Stimulated activated CD8-positive, alpha-beta memory T cell treated with anti-CD3 and anti-CD28 coated beads, Interleukin-7, amount 100 ng/mL, for 4 hours (primary cell): ENCODE data around the gene MRPL10.

Experiments used
- DNase-seq, 2 donors: peaks; one replicate each; pipeline ENCODE4 v3.0.0-alpha.2; 2020; ENCODE audit warnings: low read depth in 2 of 2

MRPL10 gene

DNA sequence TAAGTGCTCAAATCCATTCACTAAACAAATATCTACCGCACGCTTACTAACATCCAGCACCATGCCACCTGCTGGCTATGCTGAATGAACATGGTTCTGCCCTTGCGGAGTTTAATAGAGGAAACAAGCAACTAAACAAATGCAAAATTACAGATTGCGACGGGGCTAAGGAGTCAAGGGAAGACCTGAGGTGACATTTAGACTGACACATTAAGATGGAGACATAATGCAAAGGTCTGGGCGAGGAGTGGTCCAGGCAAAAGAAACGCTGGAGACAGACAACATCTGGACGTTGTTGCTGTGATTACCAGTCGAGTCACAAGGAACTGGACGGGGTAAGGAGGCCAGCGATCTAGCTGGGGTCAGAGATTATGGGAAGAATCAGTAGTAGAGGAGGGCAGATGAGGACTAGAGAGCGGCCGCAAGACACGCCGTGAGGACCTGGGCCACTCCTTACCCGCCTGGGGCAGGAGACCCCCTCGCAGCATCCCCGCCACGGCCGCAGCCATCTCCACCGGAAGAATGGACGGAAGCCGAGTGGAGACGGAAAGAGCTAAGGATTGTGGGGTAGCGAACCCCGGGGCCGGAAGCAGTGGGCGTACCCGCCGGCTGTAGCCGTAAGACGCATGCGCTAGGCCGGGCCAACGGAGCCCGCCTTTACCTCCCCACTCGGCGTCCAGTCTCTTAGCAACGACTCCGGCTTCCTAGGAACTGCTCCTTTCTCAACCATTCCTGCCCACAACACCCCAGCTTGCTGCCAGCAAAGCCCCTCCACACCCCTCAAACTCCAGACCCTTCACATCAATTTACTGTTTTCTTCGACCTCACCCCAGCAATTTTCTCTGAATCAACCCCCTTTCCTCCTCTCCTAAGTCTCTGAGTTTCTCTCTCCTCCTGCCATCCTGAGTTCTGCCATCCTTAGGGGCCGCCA is at the start of gene MRPL10, which contains the start of gene LRRC46:
TSS of gene MRPL10 (minus strand) at position 539 of the 931 bp plus-strand sequence. CDS start at position 509, 30 bp downstream.
TSS of gene LRRC46 (plus strand) at position 668 of the 931 bp plus-strand sequence. CDS start 320 bp downstream, outside the sequence.
- DNase-seq: peak; percentile 84 to 90

DNA sequence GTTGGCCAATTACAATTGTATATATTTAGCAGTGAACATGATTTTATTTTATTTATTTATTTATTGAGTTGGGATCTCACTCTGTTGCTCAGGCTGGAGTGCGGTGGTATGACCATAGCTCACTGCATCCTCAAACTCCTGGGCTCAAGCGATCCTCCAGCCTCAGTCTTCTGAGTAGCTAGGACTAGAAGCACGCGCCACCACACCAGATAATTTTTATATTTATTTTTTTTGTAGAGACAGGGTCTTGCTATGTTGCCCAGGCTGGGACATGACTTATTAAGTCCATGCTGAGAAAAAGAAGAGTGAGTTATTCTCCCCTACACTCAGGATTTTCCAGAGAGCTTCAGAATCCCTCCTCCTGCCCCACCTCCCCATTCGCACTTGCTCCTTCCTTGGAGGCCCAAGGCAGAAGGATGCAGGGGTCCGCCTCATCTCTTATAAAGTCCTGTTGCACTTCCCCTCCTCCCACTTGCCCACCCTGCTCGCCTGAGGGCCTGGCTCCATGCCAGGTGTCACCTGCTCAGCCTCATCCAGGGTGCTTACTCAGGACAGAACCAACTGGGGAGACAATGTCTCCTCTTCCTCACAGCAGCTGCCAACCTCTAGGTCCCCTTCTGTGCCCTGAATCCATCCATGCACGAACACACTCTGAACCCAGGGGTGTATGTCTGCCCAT is 48.6 kb upstream of the MRPL10 start:
- DNase-seq: no peak

DNA sequence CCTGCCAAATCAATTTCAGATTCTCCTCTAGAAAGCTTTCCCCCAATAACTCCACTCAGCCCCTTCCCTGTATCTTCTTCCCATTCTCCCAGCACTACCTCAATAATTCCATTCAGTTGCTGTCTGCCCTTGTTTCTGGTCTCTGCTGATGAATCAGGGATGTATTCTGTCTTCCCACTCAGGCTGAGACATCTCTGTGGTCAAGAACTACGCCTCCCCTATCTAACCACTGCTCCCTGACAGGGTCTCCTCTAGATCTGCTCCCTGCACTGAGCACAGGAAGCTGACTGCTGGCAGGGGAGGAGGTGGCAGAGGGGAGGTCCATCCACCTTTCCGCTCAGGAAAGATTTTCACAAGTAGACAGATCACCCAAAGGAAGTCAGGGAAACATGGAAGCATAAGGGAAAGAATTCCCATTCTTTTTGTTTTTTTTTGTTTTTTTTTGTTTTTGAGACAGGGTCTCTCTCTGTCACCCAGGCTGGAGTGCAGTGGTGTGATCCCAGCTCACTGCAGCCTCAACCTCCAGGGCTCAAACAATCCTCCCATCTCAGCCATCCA is 47.8 kb upstream of the MRPL10 start:
- DNase-seq: no peak

DNA sequence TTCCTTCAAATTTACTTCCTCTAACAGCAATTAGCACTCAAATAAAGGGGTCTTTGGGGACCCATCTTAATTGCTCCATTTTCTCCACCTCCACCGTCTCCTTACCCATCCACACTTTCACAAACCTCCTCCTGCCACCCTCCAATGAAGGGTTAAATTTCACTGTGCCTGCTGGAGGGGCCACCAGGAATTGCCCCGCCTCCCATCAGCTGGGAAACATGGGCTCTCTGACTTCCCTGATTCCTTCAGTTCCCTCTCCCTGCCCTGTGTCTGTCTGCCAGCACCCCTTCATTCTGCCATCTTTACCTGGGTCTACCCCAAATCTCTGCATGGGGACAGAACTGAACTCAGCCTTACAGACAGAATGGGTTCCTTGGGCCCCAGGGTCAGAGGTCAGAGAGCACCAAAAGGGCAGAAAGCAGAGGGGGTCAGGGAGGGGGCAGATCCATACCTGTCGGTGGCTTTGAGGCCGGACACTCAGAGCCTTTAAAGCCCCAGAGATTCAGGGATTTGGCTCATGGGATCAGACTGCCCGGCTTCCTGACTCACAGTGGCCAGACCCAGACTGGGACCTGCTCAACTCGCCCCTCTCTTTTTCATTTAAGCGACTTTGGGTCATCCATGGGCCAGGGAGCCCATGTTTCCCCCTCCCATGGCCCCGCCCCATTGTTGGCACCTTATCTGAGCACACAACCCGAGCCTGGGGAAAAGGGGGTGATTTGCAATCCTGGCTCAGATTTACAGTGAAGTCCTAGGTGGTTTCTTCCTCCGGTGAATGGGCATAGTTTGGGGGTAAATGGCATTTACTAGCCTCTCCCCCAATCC is 47.1 kb upstream of the MRPL10 start:
- no peak for DNase-seq

DNA sequence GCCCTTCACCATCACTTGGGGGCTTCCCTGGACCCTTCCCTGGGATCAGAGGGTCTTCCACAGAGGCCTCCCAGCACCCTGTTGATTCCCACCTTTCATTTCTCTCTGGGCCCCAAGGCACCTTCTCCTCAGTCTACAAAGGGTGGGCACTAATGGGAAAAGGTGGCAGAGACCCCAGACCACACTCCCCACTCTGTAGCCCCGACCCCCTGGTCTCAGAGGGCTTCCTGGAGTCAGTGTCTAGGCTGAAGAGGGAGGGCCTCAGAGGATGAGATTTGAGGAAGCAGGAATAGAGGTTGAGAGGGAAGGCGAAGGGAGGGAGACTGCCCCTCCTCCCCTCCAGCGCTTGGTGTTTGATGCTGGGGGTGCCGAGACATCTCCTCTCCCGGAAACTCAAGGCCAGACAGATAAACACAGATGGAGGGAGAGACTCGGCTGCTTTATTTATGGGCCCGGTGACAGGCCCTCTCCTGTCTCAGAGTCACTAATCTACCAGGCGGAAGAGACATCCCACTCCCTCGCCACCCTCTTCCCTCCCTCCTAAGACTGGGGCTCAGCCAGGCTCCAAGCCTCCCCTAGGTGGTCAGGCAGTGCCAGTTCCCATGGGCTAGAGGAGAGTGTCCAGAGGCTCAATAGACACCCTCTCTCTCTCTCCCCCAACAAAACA is 46.2 kb upstream of the MRPL10 start:
- no peak for DNase-seq

DNA sequence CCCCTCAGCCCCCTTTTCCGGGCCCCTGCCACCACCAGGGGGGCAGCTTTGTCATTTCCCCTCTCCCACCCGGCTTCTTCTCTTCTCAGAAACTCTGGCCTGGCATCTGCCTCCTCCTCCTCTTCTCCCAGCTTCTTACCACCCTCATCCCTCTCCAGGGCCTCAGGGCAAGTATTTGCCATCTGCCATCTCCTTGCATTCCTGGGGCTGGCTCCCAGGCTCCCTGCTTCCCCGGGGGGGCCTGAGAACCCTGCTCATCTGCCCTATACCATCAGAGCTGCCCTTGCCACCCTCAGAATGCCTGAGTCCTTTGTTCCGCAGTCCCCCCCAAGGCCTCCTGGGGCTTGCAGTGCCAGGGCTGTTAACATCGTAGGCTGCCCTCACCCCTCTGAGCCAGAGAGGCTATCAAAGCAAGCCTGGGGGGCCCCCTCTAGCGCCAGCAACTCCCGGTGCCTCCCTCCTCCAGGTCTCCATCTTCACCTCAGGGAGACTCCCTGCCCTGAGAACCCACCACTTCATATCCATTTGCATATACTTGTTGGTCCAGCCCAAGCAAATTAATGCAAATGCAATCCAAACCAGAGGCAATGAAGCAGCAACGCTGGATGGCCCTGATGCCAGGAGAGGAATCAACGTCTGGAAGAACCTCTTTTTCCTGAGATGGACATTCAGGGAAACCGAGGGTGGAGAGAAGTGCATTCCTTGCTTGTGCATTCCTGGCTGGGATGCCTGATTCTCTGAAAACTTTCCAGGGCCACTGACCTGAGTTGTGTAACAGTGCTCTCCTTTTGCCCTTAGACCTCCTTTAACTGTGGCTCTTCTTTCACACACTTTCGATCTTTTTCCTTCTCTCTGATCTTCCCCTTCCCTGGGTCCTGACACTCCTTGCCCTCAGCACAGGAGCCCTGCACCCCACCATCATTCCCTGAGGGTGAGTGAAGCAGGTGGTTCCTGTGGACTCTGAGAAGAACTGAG is 44.0 kb upstream of the MRPL10 start:
- no peak for DNase-seq

DNA sequence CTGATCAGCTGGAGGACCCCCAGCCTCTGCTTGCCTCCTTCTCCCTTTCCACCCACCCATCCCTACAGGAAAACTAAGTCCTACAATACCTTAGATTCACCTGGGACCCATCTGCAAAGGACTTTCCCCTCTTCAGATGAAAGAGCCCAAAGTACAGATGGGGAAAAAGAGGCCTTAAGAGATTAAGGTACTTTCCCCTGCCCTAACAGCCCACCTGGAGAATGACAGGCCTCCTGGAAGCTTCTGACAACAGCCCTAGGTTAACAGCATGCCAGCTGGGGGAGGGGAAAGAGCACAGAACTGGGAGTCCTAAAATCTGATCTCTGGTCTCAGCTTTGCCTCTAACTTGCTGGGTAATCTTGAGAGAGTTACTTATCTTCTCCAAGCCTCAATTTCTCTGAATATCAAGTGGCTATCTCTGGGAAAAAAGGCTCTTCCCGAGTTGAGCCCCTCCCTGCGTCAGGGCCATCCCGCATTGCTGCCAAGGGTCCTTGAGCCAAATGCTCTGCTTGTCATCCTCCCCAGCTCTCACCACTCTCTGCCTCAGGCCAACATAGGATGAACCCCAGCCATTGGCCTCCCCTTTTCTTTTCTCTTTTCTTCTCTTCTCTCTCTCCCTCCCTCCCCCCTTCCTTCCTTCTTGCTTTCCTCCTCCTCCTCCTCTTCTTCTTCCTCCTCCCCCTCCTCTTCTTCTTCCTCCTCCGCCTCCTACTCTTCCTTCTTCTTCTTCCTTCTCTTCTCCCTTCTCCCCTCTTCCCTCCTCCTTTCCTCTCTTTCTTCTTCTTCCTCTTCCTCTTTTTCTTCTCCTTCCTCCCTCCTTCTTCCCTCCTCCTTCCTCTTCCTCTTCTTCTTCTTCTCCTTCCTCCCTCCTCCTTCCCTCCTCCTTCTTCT is 42.1 kb upstream of the MRPL10 start:
- no peak for DNase-seq

DNA sequence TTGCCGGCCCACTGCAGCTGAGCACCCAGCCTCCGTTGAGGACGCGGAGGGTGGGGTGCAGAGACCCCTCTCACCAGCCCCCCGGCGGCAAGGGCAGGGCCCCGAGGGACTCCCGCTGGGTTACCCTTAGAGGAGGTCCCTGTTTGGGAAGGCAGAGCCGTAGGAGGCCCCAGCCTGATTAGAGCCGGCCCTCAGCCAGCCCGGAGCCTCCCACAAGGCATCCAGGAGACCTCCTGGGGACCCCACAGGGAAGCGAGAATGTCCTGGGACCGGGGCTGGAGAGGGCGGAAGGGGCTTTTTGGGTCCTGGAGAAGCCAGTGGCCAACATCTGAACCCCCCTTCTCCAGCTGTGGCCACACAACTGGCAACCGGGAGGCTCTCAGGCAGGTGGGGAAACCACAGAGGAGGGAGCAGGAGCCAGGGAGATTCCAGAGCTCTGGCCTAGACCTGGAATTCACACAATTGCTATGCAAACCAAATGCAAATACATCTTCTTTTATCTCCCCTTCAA is 41.4 kb upstream of the MRPL10 start:
- DNase-seq: no peak

DNA sequence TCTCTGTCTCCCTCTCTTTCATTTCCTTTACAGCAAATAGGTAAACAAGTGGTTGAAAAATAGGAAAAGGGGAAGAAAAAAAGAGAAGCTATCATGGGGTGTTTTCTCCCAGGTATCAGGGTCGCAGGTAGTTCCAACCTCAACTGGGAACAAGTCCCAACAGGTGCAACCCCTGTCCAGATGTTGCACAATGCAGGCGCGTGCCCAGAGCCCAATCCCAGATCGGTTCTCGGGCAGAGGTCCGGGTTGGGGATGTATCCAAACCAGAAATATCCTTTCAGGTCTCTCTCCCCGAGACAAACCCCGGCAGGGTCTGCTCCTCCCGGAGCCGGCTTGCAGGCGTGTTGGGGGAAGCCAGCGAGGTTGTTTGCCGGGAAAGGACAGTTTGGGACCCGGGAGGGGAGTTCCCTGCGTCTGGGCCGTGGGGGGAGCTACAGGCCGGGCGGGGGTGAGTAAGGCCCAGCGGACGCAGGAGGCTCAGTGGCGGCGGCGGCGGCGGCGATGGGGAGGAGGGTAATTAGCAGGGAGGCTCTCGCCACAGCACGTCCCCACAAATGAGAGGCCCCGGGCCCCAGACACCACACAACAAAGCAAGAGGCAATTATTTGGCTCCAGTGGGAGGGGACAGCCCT is 40.8 kb upstream of the MRPL10 start:
- no peak for DNase-seq

DNA sequence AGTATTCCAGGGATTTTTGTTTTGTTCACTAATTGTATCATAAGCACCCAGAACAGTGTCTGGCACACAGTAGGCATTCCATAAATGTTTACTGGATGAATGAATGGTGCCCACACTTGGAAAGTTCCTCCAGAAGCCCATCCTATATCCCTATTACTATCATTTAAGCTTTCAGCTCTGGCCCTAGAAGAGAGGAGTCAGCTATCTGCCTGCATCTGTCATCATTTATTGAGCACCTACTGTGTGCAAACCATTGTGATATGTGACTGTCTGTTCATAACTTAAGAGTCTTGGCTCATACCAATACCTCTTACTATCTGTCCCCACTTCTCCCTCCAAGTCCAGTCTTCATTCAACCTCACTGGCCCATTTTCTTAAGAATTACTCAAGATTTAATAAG is 39.7 kb upstream of the MRPL10 start:
- DNase-seq: no peak

DNA sequence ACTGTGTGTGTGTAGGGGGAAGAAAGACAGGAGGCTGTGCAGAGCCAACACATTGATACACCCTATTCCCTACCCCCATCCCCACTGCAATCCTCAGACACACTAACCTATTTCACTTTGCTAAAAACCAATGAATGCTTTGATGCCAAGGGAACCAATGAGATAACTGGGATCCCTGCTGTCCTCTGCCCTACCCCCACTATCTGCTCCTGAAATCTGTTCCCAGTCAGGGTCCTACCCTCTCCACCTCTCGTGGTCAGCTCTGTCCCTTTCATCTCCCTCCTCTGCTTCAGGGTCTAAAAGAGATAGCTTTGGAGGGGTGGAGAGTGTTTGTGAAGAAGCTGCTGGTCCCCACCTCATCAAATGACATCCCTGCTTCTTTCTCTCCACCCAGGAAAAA is 38.7 kb upstream of the MRPL10 start:
- DNase-seq: no peak

DNA sequence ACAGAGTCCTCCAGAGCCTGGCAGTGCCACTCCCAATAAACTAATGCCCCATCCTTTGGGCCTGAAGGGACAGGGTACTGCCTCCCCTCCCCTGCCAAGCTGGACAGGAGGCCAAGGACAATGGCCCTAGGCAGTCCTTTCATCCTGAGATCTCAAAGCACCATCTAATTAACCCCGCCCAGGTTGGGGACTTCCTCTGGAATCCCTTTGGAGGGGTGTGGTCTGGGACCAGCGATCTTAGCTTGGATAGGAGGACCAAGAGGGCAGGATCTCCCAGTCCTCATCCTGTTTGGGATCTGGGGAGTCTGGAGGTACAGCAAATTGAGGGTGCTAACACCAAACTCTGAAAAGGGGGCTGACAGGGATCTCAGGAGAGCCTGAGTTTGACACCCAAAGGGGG is 37.8 kb upstream of the MRPL10 start:
- DNase-seq: no peak

DNA sequence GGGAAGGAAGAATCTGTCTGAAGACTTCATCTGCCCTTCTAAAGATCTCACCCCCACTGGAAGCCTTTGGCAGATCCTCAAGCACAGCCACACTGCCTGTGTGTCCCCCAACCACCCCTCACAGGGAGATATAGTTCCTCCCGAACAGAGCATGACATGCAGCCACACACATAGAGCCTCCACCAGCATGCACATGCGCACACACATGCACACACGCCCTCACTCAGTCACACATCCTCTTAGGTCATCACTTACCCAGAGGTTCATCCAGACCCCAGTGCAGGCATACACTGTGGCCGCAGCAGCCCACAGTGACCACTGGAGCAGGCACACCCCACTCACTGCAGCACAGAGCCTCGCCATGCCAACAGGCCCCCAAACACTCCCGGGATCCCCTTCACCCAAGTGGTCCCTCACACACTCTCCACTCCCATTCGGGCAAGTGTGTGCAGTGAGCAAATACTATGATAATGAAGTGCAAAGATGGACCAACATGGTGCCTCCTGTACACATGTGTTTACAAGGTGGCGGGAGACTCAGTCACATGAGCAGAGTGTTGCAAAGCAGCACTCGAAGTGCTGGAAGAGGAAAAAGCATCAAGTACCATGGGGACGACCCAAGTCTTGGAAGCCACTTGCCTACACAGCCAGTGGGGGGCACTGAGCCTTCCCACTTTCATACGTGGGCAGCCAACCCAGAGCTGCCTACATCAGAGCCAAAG is 36.6 kb upstream of the MRPL10 start:
- DNase-seq: no peak

DNA sequence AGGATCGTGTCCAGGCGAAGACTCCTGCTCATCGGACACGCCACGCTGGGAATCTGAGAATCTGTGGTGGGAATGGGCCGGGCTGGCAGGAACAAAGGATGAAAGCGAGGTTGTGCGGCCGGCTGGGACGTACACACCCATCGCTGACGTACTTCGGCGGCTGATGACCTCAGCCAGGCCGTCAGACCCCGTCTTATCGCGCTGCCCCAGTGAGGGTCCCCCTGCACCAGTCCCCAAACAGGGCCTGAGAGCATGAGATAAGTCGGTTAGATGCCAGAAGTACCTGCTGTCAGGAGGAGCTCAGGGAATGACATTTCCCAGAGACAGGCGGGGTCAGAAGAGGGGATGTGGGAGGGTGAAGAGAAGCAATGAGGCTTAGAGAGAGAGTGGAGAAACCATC is 35.6 kb upstream of the MRPL10 start:
- DNase-seq: no peak

DNA sequence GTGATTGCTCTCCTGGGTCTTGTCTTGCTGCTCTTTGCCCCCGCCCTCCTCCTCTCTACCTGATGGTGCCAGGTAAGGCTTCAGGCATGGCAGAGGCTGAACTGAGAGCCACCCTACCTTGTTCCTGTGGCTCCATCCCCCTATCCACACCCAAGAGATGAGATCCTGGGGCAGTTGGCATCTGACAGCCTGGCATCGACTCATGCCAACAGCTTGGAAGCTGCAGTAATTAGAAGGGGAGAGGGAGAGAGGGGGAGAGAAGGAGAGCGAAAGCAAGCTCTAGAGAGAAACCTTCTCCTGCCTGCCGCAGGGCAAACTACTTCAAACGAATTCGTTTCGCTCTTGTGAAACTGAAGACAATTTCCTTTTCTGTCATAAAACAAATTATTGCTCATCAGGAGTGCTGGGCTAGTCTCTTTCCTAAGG is 33.5 kb upstream of the MRPL10 start:
- DNase-seq: no peak

DNA sequence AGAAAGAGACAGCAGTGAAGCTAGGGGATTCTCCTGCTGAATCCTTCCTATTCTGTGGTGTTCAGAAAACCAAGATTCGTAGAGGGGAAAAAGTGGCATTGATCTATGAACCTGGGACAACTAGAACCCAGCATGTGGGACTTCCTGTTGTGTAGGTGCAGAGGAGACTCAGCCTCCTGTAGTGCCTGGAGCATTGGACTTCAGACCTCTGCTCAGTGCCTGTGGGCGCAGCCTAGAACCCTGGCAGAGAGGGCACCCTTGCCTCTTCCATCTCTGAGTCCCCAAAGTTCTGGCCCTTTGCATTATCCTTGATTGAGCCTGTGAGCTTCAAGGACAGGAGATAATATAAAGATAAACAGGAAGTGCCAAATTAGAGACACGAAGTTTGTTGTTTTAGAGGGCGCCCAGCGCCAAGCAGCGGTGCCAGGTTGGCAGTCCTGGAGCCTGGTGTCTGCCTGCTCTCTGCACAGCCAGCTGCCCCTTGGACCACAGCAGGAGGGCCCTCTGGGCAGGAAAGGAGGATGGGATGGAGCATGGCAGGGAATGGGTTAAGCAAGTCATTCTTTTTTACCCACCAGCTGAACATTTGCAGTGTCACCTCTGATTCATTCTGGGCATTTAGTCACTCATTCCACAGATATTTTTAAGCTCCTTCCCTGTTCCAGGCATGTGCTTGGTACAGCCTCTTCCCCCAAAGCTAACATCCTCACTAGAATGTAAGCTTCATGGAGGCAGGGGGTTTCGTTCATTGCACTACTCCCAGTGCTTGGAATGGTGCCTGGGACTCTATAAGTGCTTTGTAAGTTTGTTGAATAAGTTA is 31.5 kb upstream of the MRPL10 start:
- no peak for DNase-seq

DNA sequence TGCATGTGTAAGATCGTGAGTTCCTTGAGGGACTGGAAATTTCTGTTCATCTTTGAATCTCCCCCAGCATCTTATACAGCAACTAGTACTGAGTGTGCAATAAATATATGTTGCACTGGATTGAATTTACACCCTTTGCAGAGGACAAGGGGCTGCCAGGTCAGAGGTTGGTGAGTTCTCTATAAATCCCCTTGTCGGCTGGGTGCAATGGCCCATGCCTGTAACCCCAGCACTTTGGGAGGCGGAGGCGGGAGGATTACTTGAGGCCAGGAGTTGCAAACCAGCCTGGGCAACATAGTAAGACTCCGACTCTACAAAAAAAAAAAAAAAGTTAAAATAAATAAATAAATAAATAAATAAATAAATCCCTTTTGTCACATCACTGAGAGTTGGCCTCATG is 29.0 kb upstream of the MRPL10 start:
- no peak for DNase-seq
